ENCODE measurements around the gene KRT80.

- no peak for TF ChIP-seq POLR2AphosphoS2 (conservative IDR thresholded peaks at IDR 0.05; ENCODE audit: low read length)
- no peak for TF ChIP-seq JUNB (IDR thresholded peaks at IDR 0.05)
- no peak for TF ChIP-seq RCOR1 (IDR thresholded peaks at IDR 0.05; ENCODE audit: low read depth, low read length)
- TF ChIP-seq HMGXB4 (CRISPR knock-in tag; IDR thresholded peaks at IDR 0.05; ENCODE audit: borderline replicate concordance) = no peak
- TF ChIP-seq, protein P1, sequence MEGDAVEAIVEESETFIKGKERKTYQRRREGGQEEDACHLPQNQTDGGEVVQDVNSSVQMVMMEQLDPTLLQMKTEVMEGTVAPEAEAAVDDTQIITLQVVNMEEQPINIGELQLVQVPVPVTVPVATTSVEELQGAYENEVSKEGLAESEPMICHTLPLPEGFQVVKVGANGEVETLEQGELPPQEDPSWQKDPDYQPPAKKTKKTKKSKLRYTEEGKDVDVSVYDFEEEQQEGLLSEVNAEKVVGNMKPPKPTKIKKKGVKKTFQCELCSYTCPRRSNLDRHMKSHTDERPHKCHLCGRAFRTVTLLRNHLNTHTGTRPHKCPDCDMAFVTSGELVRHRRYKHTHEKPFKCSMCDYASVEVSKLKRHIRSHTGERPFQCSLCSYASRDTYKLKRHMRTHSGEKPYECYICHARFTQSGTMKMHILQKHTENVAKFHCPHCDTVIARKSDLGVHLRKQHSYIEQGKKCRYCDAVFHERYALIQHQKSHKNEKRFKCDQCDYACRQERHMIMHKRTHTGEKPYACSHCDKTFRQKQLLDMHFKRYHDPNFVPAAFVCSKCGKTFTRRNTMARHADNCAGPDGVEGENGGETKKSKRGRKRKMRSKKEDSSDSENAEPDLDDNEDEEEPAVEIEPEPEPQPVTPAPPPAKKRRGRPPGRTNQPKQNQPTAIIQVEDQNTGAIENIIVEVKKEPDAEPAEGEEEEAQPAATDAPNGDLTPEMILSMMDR (IDR thresholded peaks at IDR 0.05) = no peak
These were observed 31.7 kb upstream of the KRT80 start for GRCh38 chr12:52223406-52224039.
